HCT116 (cell line): ENCODE measurements around the gene CDK2. TPM values are rescaled to one million over a fixed set of nuclear protein-coding genes. Genes with fewer than 3 reads are reported as not detected.
"Not testable (repeated sequence)": the region's sequence is repeated elsewhere in the genome, so short reads cannot be mapped to it uniquely, and the experiment has no call there.

Source experiments
- ATAC-seq: fragments of 200-7000 bp; cut with Tn5 transposase; 2 replicates; pipeline ENCODE4 v1.9.1; 2020; ENCODE audit warnings: mild to moderate bottlenecking, moderate library complexity
- BruUV-seq: library from RNA; stranded (reverse); fragments of 400-500 nt; replicated peaks from 2 replicates; lab custom pipeline; 2021; lab: Mats Ljungman, UMichigan
- CTCF ChIA-PET: fragments of 300-600 bp; sonication (Branson Sonifier 250); formaldehyde crosslinking; loops from one replicate; lab custom pipeline; 2021; ENCODE audit warnings: antibody characterized with exemption; lab: Charles Lee
- POLR2A ChIA-PET: fragments of 300-600, 350-600 bp; sonication (Branson Sonifier 250); formaldehyde crosslinking; loops from one replicate; lab custom pipeline; 2021; ENCODE audit warnings: antibody characterized with exemption; lab: Charles Lee
- RAD21 ChIA-PET, 2 experiments: fragments of 300-600 bp; sonication (Branson Sonifier 250); formaldehyde crosslinking; loops; one replicate each; lab custom pipeline; 2023; ENCODE audit warnings: low total read pairs in 2 of 2; ENCODE audit not compliant: uncharacterized antibody in 2 of 2, unreplicated experiment in 2 of 2, low non-redundant PET in 1 of 2; lab: Charles Lee
- DNase-seq: peaks from one replicate; pipeline ENCODE4 v3.0.0-alpha.2; 2010; ENCODE audit warnings: low read depth, low spot score
- H2AFZ ChIP-seq: fragments of 200-600 bp; shearing (Covaris generic), sonication (generic); 2 replicates; pipeline ENCODE4 v1.6.1; 2017; ENCODE audit warnings: low read depth, mixed run types, mixed read lengths, antibody characterized with exemption, low read length; ENCODE audit not compliant: poor library complexity, severe bottlenecking
- H3K27ac ChIP-seq: 2 replicates; pipeline ENCODE4 v1.5.1; 2012; ENCODE audit warnings: low read depth, low read length
- H3K27me3 ChIP-seq: fragments of 200-600 bp; sonication (generic); 2 replicates; pipeline ENCODE4 v1.6.1; 2016; ENCODE audit warnings: mixed run types, low read length, mixed read lengths; ENCODE audit not compliant: insufficient read depth
- H3K36me3 ChIP-seq, 2 experiments: fragments of 200-500 bp in 1 of 2; fragments of 200-600 bp in 1 of 2; sonication (Bioruptor generic) in 1 of 2; sonication (generic) in 1 of 2; 2 replicates each; pipeline versions ENCODE4 v1.5.1 to v1.6.1; 2014 to 2016; ENCODE audit warnings: low read length in 2 of 2, inconsistent platforms in 1 of 2, mixed read lengths in 1 of 2, mixed run types in 1 of 2; ENCODE audit not compliant: insufficient read depth in 2 of 2, control insufficient read depth in 1 of 2
- H3K4me1 ChIP-seq, 2 experiments: fragments of 200-600 bp in 1 of 2; sonication (generic) in 1 of 2; 2 replicates each; pipeline versions ENCODE4 v1.5.1 to v1.6.1; 2012 to 2017; ENCODE audit warnings: low read length in 2 of 2, inconsistent platforms in 1 of 2, mild to moderate bottlenecking in 1 of 2, mixed read lengths in 1 of 2, mixed run types in 1 of 2, moderate library complexity in 1 of 2; ENCODE audit not compliant: insufficient read depth in 2 of 2, control insufficient read depth in 1 of 2
- H3K4me2 ChIP-seq: fragments of 200-600 bp; sonication (generic); 2 replicates; pipeline ENCODE4 v1.6.1; 2017; ENCODE audit warnings: mixed run types, low read length, mixed read lengths
- H3K4me3 ChIP-seq, 2 experiments: fragments of 200-600 bp in 1 of 2; sonication (generic) in 1 of 2; replicated peaks in 1 of 2; 2 replicates each; pipeline ENCODE4 v1.5.1; 2011 to 2016; ENCODE audit warnings: low read length in 2 of 2, control low read depth in 1 of 2, low read depth in 1 of 2, mild to moderate bottlenecking in 1 of 2, mixed read lengths in 1 of 2, mixed run types in 1 of 2
- H3K79me2 ChIP-seq: fragments of 200-600 bp; sonication (generic); 2 replicates; pipeline ENCODE4 v1.6.1; 2017; ENCODE audit warnings: mild to moderate bottlenecking, mixed run types, low read length, moderate library complexity, mixed read lengths; ENCODE audit not compliant: insufficient read depth
- H3K9ac ChIP-seq: fragments of 200-600 bp; sonication (generic); 2 replicates; pipeline ENCODE4 v1.6.1; 2016; ENCODE audit warnings: low read length, mixed read lengths
- H3K9me2 ChIP-seq: fragments of 200-600 bp; sonication (generic), shearing (Covaris generic); 2 replicates; pipeline ENCODE4 v1.6.1; 2017; ENCODE audit warnings: mixed run types, mild to moderate bottlenecking, moderate library complexity; ENCODE audit not compliant: insufficient read depth
- H3K9me3 ChIP-seq, 2 experiments: fragments of 200-500 bp in 1 of 2; fragments of 200-600 bp in 1 of 2; sonication (Bioruptor generic) in 1 of 2; sonication (generic) in 1 of 2; 2 replicates each; pipeline ENCODE4 v1.6.1; 2014 to 2017; ENCODE audit warnings: low read length in 2 of 2, mixed read lengths in 2 of 2, inconsistent platforms in 1 of 2, low read depth in 1 of 2, mild to moderate bottlenecking in 1 of 2, mixed run types in 1 of 2, moderate library complexity in 1 of 2; ENCODE audit not compliant: control insufficient read depth in 1 of 2, insufficient read depth in 1 of 2
- H4K20me1 ChIP-seq: fragments of 200-600 bp; sonication (generic), shearing (Covaris generic); 2 replicates; pipeline ENCODE4 v1.6.1; 2017; ENCODE audit warnings: mixed run types, mild to moderate bottlenecking, moderate library complexity; ENCODE audit not compliant: insufficient read depth
- ELF1 ChIP-seq: IDR thresholded peaks from 2 replicates; pipeline ENCODE4 v1.6.1; 2012; ENCODE audit warnings: low read depth, borderline replicate concordance
- intact Hi-C: fragments of 100-400 bp; cut with micrococcal nuclease; formaldehyde crosslinking; loops from 2 replicates; pipeline ENCODE4 v1.10.0; 2022
- total RNA-seq: library from RNA; stranded (reverse); gene quantifications from one replicate; pipeline ENCODE4 v1.2.1, GENCODE V29; 2021; ENCODE audit not compliant: unreplicated experiment

CDK2 gene
- total RNA-seq, 1 experiment from 2014 or later: 90.9 TPM

GRCh38 chr12:56001487-56002100 lies 35.0 kb downstream of the CDK2 start:
- POLR2A ChIA-PET: no interaction called here
- no peaks in the 10 kb centered on the region for H3K79me2 ChIP-seq
- intact Hi-C loops: no loop called here
- RAD21 ChIA-PET: no interaction called here
- no peaks in the 10 kb centered on the region for H3K9me2 ChIP-seq
- DNase-seq (no peak), ATAC-seq (no peak)
- no peaks in the 10 kb centered on the region for H3K9me3 ChIP-seq
- no peak overlapping the region for H3K9ac ChIP-seq
- peaks cover 2 to 14% of the 10 kb centered on the region in 2 experiments; a peak in 1 of 4 replicates for H3K36me3 ChIP-seq
- no peak overlapping the region for H2AFZ ChIP-seq
- no peaks in the 10 kb centered on the region for H3K27me3 ChIP-seq
- no peak overlapping the region for H3K4me3 ChIP-seq
- TF ChIP-seq ELF1: no peak
- H3K4me2 ChIP-seq: no peak overlapping the region
- H4K20me1 ChIP-seq: no peaks in the 10 kb centered on the region
- H3K27ac ChIP-seq: no peak overlapping the region
- no TSS peak for BruUV-seq
- peaks cover 10 to 19% of the 10 kb centered on the region in 2 experiments; a peak in 3 of 4 replicates for H3K4me1 ChIP-seq
- CTCF ChIA-PET: no interaction called here

- CTCF ChIA-PET, H2AFZ ChIP-seq, H3K4me2 ChIP-seq, H3K9me3 ChIP-seq, BruUV-seq, H3K4me3 ChIP-seq, H3K27ac ChIP-seq, H3K9ac ChIP-seq, ATAC-seq, H4K20me1 ChIP-seq, H3K9me2 ChIP-seq, H3K27me3 ChIP-seq, H3K79me2 ChIP-seq, intact Hi-C loops, DNase-seq, RAD21 ChIA-PET: not testable (repeated sequence)
- POLR2A ChIA-PET: interaction anchor here (0.7 kb wide), 1 partner anchor 115 kb away, joined by 3 read pairs; the partner anchor contains the start of gene ZC3H10
- Histone ChIP-seq H3K36me3 (peaks cover 2 to 14% of the 10 kb centered on the region in 2 experiments; a peak in 1 of 4 replicates), H3K4me1 (peaks cover 10 to 21% of the 10 kb centered on the region in 2 experiments)
Observed at GRCh38 chr12:56003376-56003775, 36.7 kb downstream of the CDK2 start.
